ENCODE measurements around the gene GPAM.

GRCh38 chr10:112231602-112232400 is 48.2 kb upstream of the GPAM start:
- TF ChIP-seq POLR2AphosphoS5 (IDR thresholded peaks at IDR 0.05) = no peak
- TF ChIP-seq POLR2A (IDR thresholded peaks at IDR 0.05) = no peak
- TF ChIP-seq CTCF (IDR thresholded peaks at IDR 0.05) = no peak

All from gastroesophageal sphincter (tissue), 3 donors.